ENCODE measurements around the gene HHEX. TPM values are rescaled to one million over a fixed set of nuclear protein-coding genes. Genes with fewer than 3 reads are reported as not detected.

Gene HHEX
- total and polyA plus RNA-seq, 8 donors, result 1.4 to 6.8 (median 4.5) TPM

DNA sequence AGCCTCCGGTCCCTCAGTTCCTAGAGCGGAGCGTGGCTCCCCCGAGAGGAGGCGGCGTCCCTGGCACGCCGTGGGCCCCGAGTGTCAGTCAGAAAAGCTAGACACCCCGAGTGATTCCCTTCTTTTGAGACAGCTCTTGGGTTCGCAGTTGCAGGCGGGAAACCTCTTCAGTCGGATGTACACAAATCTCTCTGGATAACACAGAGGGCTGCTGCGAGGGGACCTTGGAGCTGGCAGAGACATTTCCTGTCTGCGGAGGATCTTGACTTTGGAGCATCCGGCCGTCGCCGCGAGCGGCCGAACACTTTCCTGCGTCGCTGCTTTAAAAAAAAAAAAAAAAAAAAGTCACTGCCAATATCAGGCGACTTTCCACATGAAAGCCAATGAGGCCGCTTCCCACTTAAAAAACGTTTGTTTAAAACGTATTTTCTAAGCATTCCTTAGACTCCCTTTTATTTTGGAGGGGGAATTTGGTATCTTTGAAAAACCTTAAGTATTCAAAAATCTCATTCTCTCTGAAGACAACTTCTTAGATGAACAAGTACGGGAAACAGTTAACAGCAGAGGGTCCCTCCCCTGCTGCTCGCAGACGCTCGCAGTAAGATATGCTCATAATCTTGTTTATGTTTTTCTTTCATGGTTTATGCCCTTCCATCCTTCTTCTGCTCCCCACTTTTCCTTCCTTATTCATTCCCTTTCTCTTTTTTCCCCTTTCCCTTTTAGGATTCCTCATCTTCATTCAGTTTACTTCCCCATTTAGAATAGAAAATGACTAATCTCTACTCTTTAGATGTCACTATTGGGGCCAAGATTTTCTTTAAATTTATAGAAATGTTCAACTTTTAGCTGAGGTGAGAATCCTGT, 10.0 kb downstream of the HHEX start:
- Histone ChIP-seq H3K27me3 (peaks cover 0 to 51% (median 25%) of the 10 kb centered on the region in 3 donors), H3K27ac (peak overlapping the region in 3 of 5 donors; percentile 47 to 61 (median 54)), H3K9me3 (no peaks in the 10 kb centered on the region), H3K4me1 (peaks cover 6 to 36% (median 26%) of the 10 kb centered on the region in 4 donors), H3K36me3 (no peaks in the 10 kb centered on the region), H3K4me3 (peak overlapping the region; percentile 36 to 44 (median 40))
- intact Hi-C loops (cut with DNase I; ENCODE audit: low total_unique reads), result no loop called here
- TF ChIP-seq, protein P1, sequence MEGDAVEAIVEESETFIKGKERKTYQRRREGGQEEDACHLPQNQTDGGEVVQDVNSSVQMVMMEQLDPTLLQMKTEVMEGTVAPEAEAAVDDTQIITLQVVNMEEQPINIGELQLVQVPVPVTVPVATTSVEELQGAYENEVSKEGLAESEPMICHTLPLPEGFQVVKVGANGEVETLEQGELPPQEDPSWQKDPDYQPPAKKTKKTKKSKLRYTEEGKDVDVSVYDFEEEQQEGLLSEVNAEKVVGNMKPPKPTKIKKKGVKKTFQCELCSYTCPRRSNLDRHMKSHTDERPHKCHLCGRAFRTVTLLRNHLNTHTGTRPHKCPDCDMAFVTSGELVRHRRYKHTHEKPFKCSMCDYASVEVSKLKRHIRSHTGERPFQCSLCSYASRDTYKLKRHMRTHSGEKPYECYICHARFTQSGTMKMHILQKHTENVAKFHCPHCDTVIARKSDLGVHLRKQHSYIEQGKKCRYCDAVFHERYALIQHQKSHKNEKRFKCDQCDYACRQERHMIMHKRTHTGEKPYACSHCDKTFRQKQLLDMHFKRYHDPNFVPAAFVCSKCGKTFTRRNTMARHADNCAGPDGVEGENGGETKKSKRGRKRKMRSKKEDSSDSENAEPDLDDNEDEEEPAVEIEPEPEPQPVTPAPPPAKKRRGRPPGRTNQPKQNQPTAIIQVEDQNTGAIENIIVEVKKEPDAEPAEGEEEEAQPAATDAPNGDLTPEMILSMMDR (IDR thresholded peaks at IDR 0.05), result no peak
- no peak for TF ChIP-seq EP300 (IDR thresholded peaks at IDR 0.05)
- TF ChIP-seq POLR2AphosphoS5 (IDR thresholded peaks at IDR 0.05), result no peak
- 1 to 4% (median 2%) methylated on average over 29 to 32 of the region's 32 CpGs for WGBS, 5 donors
- peak in 1 of 2 donors; percentile 74 for DNase-seq

DNA sequence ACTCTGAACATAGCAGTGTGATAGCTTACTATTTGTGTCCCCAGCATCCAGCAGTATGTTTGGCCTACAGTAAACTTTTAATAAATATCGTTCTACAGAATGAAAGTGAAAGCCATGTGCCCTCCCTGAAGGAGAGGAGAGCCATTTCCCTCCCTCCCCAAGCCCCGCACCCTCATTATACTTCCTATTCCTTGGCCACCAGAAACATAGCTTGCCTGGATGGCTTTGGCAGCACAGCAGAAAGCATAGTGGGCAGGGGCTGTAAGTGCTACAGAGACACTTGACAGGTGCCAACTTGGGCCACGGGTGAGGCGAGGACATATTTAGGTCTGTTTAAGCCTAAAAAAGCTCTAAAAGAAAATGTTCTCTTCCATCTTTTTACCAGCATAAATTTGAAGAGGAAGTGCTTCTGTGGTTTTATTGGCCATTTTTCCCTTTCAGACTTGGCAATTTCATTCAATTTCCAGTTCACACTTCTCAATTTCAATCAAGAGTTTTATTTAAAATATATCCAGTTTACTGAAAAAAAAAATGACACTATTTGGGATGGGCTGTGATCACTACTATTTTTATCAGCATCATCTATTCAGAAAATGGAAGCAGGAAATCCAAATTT, 12.7 kb downstream of the HHEX start:
- H3K27ac ChIP-seq, result no peak overlapping the region
- H3K9me3 ChIP-seq, result no peaks in the 10 kb centered on the region
- H3K27me3 ChIP-seq, result peaks cover 0 to 32% (median 14%) of the 10 kb centered on the region in 3 donors
- H3K4me1 ChIP-seq, result peaks cover 6 to 24% (median 17%) of the 10 kb centered on the region in 4 donors
- no peak overlapping the region for H3K4me3 ChIP-seq
- TF ChIP-seq, protein P1 (IDR thresholded peaks at IDR 0.05), result no peak
- TF ChIP-seq POLR2AphosphoS5 (IDR thresholded peaks at IDR 0.05), result no peak
- TF ChIP-seq EP300 (IDR thresholded peaks at IDR 0.05), result no peak
- TF ChIP-seq POLR2A (IDR thresholded peaks at IDR 0.05), result no peak
- no peak for DNase-seq
- 46 to 74% (median 63%) methylated on average over 4 of the region's 4 CpGs for WGBS, 5 donors
- no peaks in the 10 kb centered on the region for H3K36me3 ChIP-seq
- intact Hi-C loops (cut with DNase I; ENCODE audit: low total_unique reads), result no loop called here

DNA sequence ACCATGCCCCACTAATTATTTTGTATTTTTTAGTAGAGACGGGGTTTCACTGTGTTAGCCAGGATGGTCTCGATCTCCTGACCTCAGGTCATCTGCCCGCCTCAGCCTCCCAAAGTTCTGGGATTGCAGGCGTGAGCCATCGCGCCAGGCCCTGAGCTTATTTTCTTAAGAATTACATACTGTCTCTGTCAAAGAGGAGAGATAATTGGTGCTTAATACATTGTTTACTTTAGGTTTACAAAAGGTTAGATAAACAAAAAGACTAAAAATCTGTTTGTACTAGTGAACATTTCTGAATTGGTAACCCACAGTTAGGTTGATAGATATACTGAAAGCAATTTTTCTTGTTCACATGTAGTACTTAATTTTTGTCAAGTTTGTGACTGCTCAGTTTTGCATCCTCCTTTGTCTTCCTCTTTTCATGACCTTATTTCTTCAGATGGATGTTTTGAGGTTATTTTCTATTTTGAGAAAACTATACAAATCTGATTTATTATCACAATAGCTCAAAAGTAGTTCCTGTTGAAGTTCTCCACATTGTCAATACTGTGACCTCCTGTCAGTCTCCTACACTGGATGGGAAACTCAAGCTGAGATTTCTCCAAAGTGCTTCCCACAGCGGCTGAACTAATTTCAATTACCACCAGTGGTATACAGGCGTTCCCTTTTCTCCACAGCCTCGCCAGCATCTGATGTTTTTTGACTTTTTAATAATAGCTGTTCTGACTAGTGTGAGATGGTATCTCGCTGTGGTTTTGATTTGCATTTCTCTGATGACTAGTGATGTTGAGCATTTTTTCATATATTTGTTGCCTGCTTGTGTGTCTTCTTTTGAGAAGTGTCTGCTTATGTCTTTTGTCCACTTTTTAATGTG, 22.5 kb downstream of the HHEX start:
- Histone ChIP-seq H3K27me3 (no peaks in the 10 kb centered on the region), H3K36me3 (no peaks in the 10 kb centered on the region), H3K27ac (no peak overlapping the region), H3K9me3 (no peaks in the 10 kb centered on the region), H3K4me3 (no peak overlapping the region), H3K4me1 (no peaks in the 10 kb centered on the region)
- intact Hi-C loops (cut with DNase I; ENCODE audit: low total_unique reads), result no loop called here
- DNase-seq, result no peak
- WGBS, 5 donors, result 73 to 83% (median 79%) methylated on average over 10 of the region's 10 CpGs
- TF ChIP-seq EP300 (IDR thresholded peaks at IDR 0.05) (no peak), POLR2A (IDR thresholded peaks at IDR 0.05) (no peak), POLR2AphosphoS5 (IDR thresholded peaks at IDR 0.05) (no peak)
- TF ChIP-seq, protein P1 (IDR thresholded peaks at IDR 0.05), result no peak

Measured in stomach (tissue), 9 donors.